Activated T-cell treated with anti-CD3 and anti-CD28 coated beads, Interleukin-2, amount 50 U/mL, for 24 hours (primary cell): ENCODE results near the gene ACAN.

ENCODE experiments used
- DNase-seq: peaks from one replicate; pipeline ENCODE4 v3.0.0-alpha.2; 2020
- H3K27ac Mint-ChIP-seq: 2 replicates; pipeline ENCODE4 v1.8.0; 2020; ENCODE audit warnings: mild to moderate bottlenecking, mixed read lengths
- H3K27me3 Mint-ChIP-seq: 2 replicates; pipeline ENCODE4 v1.8.0; 2020; ENCODE audit warnings: mixed read lengths
- H3K36me3 Mint-ChIP-seq: 2 replicates; pipeline ENCODE4 v1.8.0; 2020; ENCODE audit warnings: low read depth, mixed read lengths
- H3K4me1 Mint-ChIP-seq: 2 replicates; pipeline ENCODE4 v1.8.0; 2020; ENCODE audit warnings: low read depth, mixed read lengths
- H3K4me3 Mint-ChIP-seq: 2 replicates; pipeline ENCODE4 v1.8.0; 2020; ENCODE audit warnings: mild to moderate bottlenecking, moderate library complexity, mixed read lengths
- H3K9me3 Mint-ChIP-seq: 2 replicates; pipeline ENCODE4 v1.8.0; 2020; ENCODE audit warnings: mixed read lengths

Gene ACAN

DNA sequence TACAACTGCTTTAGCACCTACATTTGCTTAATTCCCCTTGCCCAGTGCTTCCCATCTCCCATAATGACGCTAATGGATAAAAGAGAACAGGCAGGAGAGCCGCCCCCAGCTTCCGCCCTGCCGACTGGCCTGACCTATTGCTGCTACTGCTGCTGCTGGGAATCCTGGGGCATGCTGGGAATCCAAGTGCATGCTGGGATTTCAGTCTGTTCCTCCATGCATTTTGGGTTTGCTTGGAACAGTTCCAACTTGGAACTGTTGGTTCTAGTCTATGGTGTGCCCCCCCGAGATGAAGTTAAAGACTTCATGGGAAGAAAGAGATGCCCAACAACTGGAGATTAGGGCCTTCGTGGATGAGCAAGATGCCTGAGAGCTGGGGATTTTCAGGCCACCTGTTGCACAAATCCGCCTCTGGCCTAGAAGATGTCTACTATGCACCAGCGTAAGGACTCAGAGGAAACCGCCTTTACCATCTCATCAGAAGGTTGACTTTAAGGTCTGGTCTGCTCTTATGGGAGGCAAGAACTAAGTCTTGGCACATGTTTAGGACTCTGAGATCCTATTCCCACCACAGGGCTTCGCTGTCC, 63.2 kb downstream of the ACAN start:
- Mint-ChIP-seq H3K27ac (no peak overlapping the region), H3K36me3 (no peaks in the 10 kb centered on the region), H3K4me1 (no peaks in the 10 kb centered on the region), H3K4me3 (no peak overlapping the region), H3K9me3 (no peaks in the 10 kb centered on the region), H3K27me3 (no peaks in the 10 kb centered on the region)
- DNase-seq, result no peak

DNA sequence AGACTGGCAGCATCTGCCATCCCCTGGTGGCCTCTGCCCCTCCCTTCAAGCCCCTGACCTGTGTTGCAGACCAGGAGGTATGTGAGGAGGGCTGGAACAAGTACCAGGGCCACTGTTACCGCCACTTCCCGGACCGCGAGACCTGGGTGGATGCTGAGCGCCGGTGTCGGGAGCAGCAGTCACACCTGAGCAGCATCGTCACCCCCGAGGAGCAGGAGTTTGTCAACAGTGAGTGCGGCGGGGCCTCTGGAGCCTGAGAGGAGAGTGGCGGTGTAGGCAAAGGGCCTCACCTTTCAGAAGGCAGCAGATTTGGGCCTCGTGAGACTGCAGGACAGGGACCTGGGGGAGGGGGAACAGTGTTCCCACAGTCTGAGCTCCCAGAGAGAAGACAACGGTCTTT, 68.1 kb downstream of the ACAN start:
- H3K4me3 Mint-ChIP-seq, result no peak overlapping the region
- H3K27me3 Mint-ChIP-seq, result no peaks in the 10 kb centered on the region
- no peak for DNase-seq
- H3K4me1 Mint-ChIP-seq, result no peaks in the 10 kb centered on the region
- no peaks in the 10 kb centered on the region for H3K9me3 Mint-ChIP-seq
- no peak overlapping the region for H3K27ac Mint-ChIP-seq
- H3K36me3 Mint-ChIP-seq, result peaks cover 19% of the 10 kb centered on the region

DNA sequence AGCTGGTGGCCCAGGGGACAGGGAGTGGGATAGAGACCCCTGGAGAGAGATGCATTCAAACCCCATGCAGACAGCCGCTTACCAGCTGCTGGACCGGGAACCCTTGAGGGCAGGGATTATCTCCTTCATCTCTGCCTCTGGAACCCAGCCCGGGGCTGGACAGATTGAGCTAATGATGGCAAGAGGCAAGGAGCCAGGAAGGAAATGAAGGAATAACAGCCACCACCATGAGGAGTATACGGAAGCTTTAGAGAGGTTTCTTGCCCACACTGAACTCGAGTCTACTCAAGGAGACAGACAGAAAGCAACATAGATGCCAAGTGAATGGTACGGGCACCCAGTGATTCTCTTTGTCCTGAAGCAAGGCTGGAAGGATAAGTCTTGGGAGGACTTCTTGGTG, 68.9 kb downstream of the ACAN start:
- Mint-ChIP-seq H3K4me3 (no peak overlapping the region), H3K9me3 (no peaks in the 10 kb centered on the region), H3K4me1 (no peaks in the 10 kb centered on the region), H3K36me3 (peaks cover 26% of the 10 kb centered on the region), H3K27me3 (no peaks in the 10 kb centered on the region), H3K27ac (no peak overlapping the region)
- no peak for DNase-seq

DNA sequence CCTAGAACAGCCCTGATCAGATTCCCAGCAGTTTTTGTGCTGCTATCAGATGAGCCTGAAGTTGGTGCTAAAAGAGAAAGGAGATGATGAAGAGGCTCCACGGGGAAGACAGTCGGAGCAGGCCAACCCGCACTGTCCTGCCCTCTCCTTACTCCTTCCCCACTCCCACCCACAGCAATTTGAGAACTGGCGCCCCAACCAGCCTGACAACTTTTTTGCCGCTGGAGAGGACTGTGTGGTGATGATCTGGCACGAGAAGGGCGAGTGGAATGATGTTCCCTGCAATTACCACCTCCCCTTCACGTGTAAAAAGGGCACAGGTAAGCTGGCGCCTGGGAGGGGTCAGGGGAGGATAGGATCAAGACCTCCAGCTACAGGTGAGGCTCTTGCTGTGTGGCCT, 69.5 kb downstream of the ACAN start:
- Mint-ChIP-seq H3K4me3 (no peak overlapping the region), H3K27me3 (no peaks in the 10 kb centered on the region), H3K9me3 (no peaks in the 10 kb centered on the region), H3K27ac (no peak overlapping the region), H3K4me1 (no peaks in the 10 kb centered on the region), H3K36me3 (peaks cover 31% of the 10 kb centered on the region)
- DNase-seq, result no peak

DNA sequence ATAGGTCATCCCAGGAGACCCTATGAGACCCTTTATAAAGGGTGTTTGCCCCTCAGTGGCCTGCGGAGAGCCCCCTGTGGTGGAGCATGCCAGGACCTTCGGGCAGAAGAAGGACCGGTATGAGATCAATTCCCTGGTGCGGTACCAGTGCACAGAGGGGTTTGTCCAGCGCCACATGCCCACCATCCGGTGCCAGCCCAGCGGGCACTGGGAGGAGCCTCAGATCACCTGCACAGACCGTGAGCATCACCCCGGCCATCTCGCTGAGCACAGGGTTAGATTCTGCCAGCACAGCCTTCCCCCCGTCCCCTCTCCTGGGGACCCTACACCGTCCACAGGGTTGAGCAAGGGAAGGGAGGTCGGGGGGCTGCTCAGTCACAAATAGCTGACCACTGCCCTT, 70.5 kb downstream of the ACAN start:
- peaks cover 42% of the 10 kb centered on the region for H3K36me3 Mint-ChIP-seq
- no peak overlapping the region for H3K27ac Mint-ChIP-seq
- no peaks in the 10 kb centered on the region for H3K9me3 Mint-ChIP-seq
- no peak overlapping the region for H3K4me3 Mint-ChIP-seq
- no peaks in the 10 kb centered on the region for H3K4me1 Mint-ChIP-seq
- no peaks in the 10 kb centered on the region for H3K27me3 Mint-ChIP-seq
- no peak for DNase-seq

DNA sequence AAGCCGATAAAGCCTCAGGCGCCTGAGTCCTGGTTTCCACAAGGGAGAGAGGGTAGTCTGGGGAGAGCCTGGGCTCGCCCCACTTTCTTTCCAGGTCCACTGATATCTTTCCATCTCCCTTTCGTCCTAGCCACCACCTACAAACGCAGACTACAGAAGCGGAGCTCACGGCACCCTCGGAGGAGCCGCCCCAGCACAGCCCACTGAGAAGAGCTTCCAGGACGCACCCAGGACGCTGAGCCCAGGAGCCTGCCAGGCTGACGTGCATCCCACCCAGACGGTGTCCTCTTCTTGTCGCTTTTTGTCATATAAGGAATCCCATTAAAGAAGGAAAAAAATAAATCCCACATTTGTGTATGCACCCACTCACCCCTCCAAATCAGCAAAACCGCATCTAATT, 71.0 kb downstream of the ACAN start:
- Mint-ChIP-seq H3K9me3 (no peaks in the 10 kb centered on the region), H3K27me3 (no peaks in the 10 kb centered on the region), H3K27ac (no peak overlapping the region), H3K4me1 (no peaks in the 10 kb centered on the region), H3K36me3 (peaks cover 46% of the 10 kb centered on the region), H3K4me3 (no peak overlapping the region)
- no peak for DNase-seq

DNA sequence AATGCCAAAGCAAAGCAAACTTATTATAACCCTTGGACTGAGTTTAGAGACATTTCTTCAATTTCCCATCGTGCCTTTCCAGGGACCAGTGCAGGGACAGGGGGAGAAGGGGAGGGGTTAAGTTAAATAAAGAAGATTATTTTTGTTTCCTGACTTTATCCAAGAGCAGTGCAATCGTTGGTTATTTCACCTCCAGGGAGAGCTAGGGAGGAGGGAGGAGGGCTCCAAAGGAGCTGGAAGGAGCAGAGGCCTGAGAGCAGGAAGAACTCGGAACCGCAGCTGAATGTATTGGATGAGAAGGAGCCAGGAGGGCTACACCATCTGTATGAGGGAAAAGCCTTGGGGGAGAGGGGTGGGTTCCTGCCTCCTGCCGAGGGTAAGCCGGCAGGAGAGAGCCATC, 71.4 kb downstream of the ACAN start:
- H3K36me3 Mint-ChIP-seq, result peaks cover 51% of the 10 kb centered on the region
- no peak for DNase-seq
- H3K4me3 Mint-ChIP-seq, result no peak overlapping the region
- no peak overlapping the region for H3K27ac Mint-ChIP-seq
- no peaks in the 10 kb centered on the region for H3K4me1 Mint-ChIP-seq
- no peaks in the 10 kb centered on the region for H3K27me3 Mint-ChIP-seq
- H3K9me3 Mint-ChIP-seq, result no peaks in the 10 kb centered on the region

DNA sequence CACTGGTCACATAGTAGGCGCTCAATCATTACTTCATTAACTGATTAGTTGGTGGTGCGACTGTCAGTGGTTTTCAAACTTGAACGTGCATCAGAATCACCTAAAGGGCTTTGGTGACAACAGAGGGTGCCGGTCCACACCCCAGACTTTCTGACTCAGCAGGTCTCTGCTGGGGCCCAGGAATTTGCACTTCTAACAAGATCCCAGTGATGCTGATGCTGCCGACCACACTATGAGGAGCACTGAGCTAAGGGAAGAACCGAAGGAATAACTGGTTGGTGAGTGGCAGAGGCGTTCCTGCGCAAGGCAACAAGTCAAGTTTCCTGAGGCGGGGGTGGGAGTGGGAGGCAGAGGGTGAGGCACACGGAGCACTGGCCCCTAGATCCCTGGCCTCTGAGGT, 73.3 kb downstream of the ACAN start:
- Mint-ChIP-seq H3K27me3 (no peaks in the 10 kb centered on the region), H3K4me3 (no peak overlapping the region), H3K36me3 (peaks cover 69% of the 10 kb centered on the region), H3K27ac (no peak overlapping the region), H3K9me3 (no peaks in the 10 kb centered on the region), H3K4me1 (no peaks in the 10 kb centered on the region)
- DNase-seq, result no peak

DNA sequence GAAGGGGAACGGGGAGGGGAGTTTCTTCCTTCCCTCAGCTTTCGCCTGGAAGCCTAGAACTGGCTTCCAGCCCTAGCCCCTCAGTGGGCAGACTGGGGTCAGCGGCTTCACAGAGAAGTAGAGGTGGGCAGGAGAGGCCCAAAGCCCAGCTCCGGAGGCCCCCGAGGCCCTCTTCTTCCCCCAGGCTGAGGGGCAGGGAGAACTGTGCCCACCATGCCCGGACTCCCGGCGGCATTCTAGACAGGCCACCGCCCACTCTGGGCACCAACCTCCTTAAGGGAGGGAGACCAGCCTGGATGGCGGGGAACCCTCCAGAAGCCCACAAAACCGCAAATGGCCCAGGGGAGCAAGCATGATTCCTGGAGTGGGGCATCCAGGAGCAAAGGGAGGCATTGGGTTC, 74.2 kb downstream of the ACAN start:
- Mint-ChIP-seq H3K36me3 (peaks cover 78% of the 10 kb centered on the region), H3K27me3 (no peaks in the 10 kb centered on the region), H3K4me3 (no peak overlapping the region), H3K27ac (no peak overlapping the region), H3K9me3 (no peaks in the 10 kb centered on the region), H3K4me1 (no peaks in the 10 kb centered on the region)
- no peak for DNase-seq

DNA sequence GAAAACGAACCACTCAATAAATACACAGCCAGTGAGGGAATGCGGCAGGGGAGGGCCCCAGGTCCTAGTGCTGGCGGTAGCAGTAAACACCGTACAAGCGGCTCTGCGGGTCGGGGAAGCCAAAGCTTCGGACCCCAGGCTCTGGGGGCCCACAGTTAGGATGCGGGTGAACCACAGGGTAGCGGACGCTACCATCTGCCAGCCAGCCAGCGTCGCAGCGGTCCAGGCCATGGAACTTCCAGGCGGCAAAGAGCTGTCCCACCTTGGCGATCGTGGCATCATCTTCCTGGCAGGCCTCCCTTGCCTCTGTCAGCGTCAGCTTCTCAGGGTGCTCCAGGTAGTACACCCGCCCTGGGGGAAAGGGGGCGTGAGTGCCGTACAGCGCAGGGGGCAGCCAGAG, 74.7 kb downstream of the ACAN start:
- no peak for DNase-seq
- H3K36me3 Mint-ChIP-seq, result peaks cover 81% of the 10 kb centered on the region
- H3K27ac Mint-ChIP-seq, result no peak overlapping the region
- no peaks in the 10 kb centered on the region for H3K27me3 Mint-ChIP-seq
- no peak overlapping the region for H3K4me3 Mint-ChIP-seq
- no peaks in the 10 kb centered on the region for H3K9me3 Mint-ChIP-seq
- no peaks in the 10 kb centered on the region for H3K4me1 Mint-ChIP-seq

DNA sequence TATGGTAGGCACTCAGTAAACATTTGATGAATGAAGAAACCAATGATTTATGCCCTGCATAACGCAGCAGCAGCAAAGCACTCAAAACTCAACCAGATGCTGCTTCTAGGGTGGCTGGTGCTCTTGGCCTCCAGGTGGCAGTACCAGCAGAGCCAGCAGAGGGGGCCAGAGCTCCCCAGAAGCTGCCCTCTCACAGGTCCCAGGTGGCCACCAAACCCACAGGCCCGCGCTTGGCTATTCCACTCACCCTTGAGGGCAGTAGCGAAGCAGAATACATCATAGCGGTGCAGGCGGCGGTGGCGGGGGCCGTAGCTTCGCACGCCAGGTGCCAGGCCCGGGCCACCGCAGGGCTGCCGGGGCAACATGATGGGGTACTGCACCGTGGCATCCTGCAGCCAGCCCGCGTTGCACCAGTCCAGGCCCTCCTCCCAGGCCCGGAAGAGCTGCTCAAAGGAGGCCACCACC, 75.5 kb downstream of the ACAN start:
- H3K4me1 Mint-ChIP-seq, result no peaks in the 10 kb centered on the region
- peaks cover 87% of the 10 kb centered on the region for H3K36me3 Mint-ChIP-seq
- H3K27ac Mint-ChIP-seq, result no peak overlapping the region
- H3K9me3 Mint-ChIP-seq, result no peaks in the 10 kb centered on the region
- H3K27me3 Mint-ChIP-seq, result no peaks in the 10 kb centered on the region
- no peak overlapping the region for H3K4me3 Mint-ChIP-seq
- peak; percentile 54 for DNase-seq

DNA sequence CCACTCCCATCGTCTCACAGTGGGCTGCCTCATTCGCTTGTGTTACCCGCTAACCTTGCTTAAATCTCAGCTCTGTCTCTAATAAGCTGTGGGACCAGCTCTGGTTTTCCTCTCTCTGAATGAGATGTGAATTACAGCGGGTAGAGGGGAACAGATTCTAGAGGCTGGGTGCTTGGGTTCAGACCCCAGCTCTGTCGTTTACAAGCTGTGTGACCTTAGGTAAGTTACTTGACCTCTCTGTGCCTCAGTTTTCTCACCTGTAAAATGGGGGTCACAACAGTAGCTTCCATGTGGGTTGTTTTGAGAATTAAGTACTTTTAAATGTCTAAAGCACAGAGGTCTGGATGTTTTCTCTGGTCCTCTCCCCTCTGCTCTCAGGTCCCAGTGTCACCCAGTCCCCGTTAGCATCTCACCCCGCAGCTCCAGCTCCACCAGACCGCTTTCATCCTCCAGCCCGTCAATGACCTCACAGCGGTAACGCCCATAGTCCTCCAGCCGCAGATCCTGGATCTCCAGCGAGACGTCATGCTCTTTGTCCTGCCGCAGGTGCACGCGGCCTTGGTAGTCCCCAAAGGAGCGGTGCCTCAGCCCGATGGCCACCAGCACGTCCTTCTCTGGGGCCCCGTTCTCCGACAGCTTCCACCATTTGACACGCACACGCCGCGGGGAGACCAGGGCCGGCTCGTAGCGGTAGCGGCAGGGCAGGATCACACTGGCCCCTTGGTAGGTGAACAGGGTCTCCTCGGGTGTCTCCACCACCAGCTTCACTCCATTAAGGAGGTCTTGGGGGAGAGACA, 77.9 kb downstream of the ACAN start:
- H3K27me3 Mint-ChIP-seq, result no peaks in the 10 kb centered on the region
- no peak overlapping the region for H3K4me3 Mint-ChIP-seq
- H3K36me3 Mint-ChIP-seq, result peaks cover 93% of the 10 kb centered on the region
- H3K9me3 Mint-ChIP-seq, result no peaks in the 10 kb centered on the region
- no peak for DNase-seq
- peaks cover 5% of the 10 kb centered on the region for H3K4me1 Mint-ChIP-seq
- H3K27ac Mint-ChIP-seq, result no peak overlapping the region

DNA sequence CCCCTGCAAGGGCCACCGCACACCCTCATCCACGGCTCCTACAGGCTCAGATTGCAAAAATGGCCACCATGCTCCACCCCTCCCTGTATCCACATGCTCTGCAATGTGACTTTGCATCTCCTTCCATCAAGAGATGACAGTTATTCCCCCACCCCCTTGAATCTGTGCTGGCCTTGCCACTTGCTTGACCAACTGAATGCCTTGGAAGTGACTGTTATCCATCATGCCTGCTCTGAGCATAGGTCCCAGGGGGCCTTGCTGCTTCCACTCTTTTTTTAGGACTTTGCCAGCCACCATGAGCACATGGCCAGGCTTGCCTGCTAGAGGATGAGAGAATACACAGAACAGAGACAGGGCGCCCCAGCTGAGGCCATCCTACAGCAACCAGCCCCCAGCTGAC, 78.5 kb downstream of the ACAN start:
- Mint-ChIP-seq H3K4me1 (peaks cover 5% of the 10 kb centered on the region), H3K4me3 (no peak overlapping the region), H3K27me3 (no peaks in the 10 kb centered on the region), H3K9me3 (no peaks in the 10 kb centered on the region), H3K27ac (peak overlapping the region; percentile 35), H3K36me3 (peaks cover 93% of the 10 kb centered on the region)
- DNase-seq, result no peak

DNA sequence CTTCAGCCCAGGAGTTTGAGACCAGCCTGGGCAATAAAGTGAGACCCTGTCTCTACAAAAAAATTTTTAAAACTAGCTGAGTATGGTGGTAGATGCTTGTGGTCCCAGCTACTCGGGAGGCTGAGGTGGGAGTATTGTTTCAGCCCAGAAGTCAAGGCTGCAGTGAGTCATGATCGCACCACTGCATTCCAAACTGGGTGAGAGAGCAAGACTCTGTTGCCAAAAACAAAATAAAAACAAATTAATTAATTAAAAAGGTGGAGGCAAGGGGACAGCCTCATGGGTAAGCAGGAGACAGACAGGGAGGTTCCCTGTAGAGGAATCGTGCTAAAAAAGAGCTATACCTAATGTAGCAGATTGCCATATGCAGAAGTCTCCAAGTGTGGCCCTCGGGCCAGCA, 79.5 kb downstream of the ACAN start:
- no peak overlapping the region for H3K27ac Mint-ChIP-seq
- H3K4me3 Mint-ChIP-seq, result no peak overlapping the region
- H3K9me3 Mint-ChIP-seq, result no peaks in the 10 kb centered on the region
- H3K27me3 Mint-ChIP-seq, result no peaks in the 10 kb centered on the region
- no peak for DNase-seq
- peaks cover 5% of the 10 kb centered on the region for H3K4me1 Mint-ChIP-seq
- H3K36me3 Mint-ChIP-seq, result peaks cover 94% of the 10 kb centered on the region

DNA sequence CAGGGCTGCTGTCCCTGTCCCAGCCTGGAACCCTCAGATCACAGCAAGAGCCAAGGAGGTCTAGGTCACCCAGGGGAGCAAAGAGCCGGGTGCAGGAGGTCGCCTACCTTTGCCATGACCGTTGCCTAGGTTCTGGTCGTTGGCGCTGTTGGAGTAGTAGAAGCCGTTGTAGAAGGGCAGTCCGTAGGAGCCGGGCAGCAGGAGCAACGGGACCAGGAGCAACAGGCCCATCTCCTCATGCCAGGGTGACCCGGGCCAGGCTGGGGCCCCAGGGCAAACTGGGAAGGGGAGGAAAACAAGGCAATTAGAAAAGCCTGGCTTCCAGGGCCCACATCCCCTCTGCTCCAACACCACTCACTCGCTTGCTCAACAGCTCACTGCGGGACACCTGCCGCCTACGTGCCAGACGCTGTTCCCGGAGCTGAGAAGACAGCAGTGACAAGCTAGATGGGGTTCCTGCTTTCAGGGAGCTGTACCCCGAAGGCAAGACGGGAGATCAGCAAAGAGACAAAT, 83.9 kb downstream of the ACAN start:
- peaks cover 89% of the 10 kb centered on the region for H3K36me3 Mint-ChIP-seq
- H3K4me1 Mint-ChIP-seq, result peaks cover 12% of the 10 kb centered on the region
- no peak overlapping the region for H3K27ac Mint-ChIP-seq
- no peaks in the 10 kb centered on the region for H3K27me3 Mint-ChIP-seq
- H3K9me3 Mint-ChIP-seq, result no peaks in the 10 kb centered on the region
- no peak overlapping the region for H3K4me3 Mint-ChIP-seq
- no peak for DNase-seq
